K562 (cell line): Measurements from ENCODE around the gene CCDC87. TPM values are rescaled to one million over a fixed set of nuclear protein-coding genes. Genes with fewer than 3 reads are reported as not detected.

Experiments used
- ARID4B ChIP-seq: sonication (generic); formaldehyde crosslinking; IDR thresholded peaks from 2 replicates; pipeline ENCODE4 v1.8.0; 2022; ENCODE audit warnings: mild to moderate bottlenecking, missing genetic modification reagents
- ATF4 ChIP-seq: fragments of 450-650 bp; formaldehyde crosslinking; IDR thresholded peaks from 2 replicates; pipeline ENCODE4 v1.4.0; 2022; ENCODE audit warnings: mild to moderate bottlenecking, moderate library complexity
- GMEB1 ChIP-seq: fragments of 250-450 bp; sonication (Bioruptor Pico); IDR thresholded peaks from 2 replicates; pipeline ENCODE4 v1.4.0; 2020; ENCODE audit warnings: mild to moderate bottlenecking
- JUNB ChIP-seq: fragments of 450-650 bp; formaldehyde crosslinking; conservative IDR thresholded peaks from 2 replicates; pipeline ENCODE4 v1.4.0; 2020; ENCODE audit warnings: mild to moderate bottlenecking
- SMARCC2 ChIP-seq: fragments of 450-650 bp; IDR thresholded peaks from 2 replicates; pipeline ENCODE4 v1.6.1; 2017; ENCODE audit warnings: antibody characterized with exemption, moderate library complexity, mild to moderate bottlenecking, low read depth
- SP2 ChIP-seq: IDR thresholded peaks from 2 replicates; pipeline ENCODE4 v1.6.1; 2011; ENCODE audit warnings: mild to moderate bottlenecking, low read depth, low read length, moderate library complexity; ENCODE audit not compliant: poor library complexity, severe bottlenecking; ENCODE audit errors: extremely low read depth
- TFAM ChIP-seq: fragments of 250-450 bp; sonication (Bioruptor Pico); conservative IDR thresholded peaks from 2 replicates; pipeline ENCODE4 v1.5.0; 2021; ENCODE audit warnings: mild to moderate bottlenecking, moderate library complexity
- TSHZ1 ChIP-seq: fragments of 250-450 bp; sonication (Bioruptor Pico); IDR thresholded peaks from 2 replicates; pipeline ENCODE4 v1.4.0; 2020; ENCODE audit warnings: mild to moderate bottlenecking, moderate library complexity
- XRCC5 ChIP-seq: fragments of 200-400 bp; formaldehyde crosslinking; IDR thresholded peaks from 2 replicates; pipeline ENCODE4 v1.6.1; 2017; ENCODE audit warnings: low read depth, mild to moderate bottlenecking, low read length
- ZBTB26 ChIP-seq: fragments of 450-650 bp; formaldehyde crosslinking; IDR thresholded peaks from 2 replicates; pipeline ENCODE4 v1.4.0; 2022; ENCODE audit warnings: missing genetic modification characterization
- ZNF134 ChIP-seq: fragments of 250-450 bp; sonication (Bioruptor Pico); conservative IDR thresholded peaks from 2 replicates; pipeline ENCODE4 v1.4.0; 2020
- polyA plus RNA-seq, 8 experiments: library from polyadenylated mRNA; depleted of rRNA in 4 of 8; stranded (reverse) in 5 of 8; unstranded in 3 of 8; fragments of >200 nt; fragmentation: Nextera tagmentation in 2 of 8; fragmentation: Illumina TruSeq in 1 of 8; extraction: Ambion mirVana in 2 of 8; extraction: Trizol in 1 of 8; gene quantifications; 2 replicates each; pipeline versions ENCODE4 v1.2.1 to v1.2.3, GENCODE V29; 2011 to 2014; ENCODE audit warnings: inconsistent platforms in 1 of 8, missing spikeins in 1 of 8
- total RNA-seq, 7 experiments: library from RNA; depleted of rRNA in 6 of 7; stranded (reverse); fragments of >200 nt in 6 of 7; fragmentation: Illumina TruSeq in 2 of 7; extraction: Trizol in 2 of 7; gene quantifications; 2 replicates each; pipeline versions ENCODE4 v1.2.1 to v1.2.3, GENCODE V29; 2011 to 2021; ENCODE audit warnings: low replicate concordance in 1 of 7

Gene CCDC87
- total and polyA plus RNA-seq, 9 of the 15 experiments (the other 6 are each of a cell fraction or from before 2014, with no cell fraction given), result 0.03 to 0.44 (median 0.15) TPM; not detected in 1

GRCh38 chr11:66616379-66617154 is 23.7 kb upstream of the CCDC87 start, which contains the start of gene RBM14 (continued):
- no peak; the same call in 1 of the 2 replicates for TF ChIP-seq GMEB1
- no peak for TF ChIP-seq TSHZ1
- TF ChIP-seq TFAM (CRISPR knock-in tag), result no peak
- TF ChIP-seq ZBTB26 (CRISPR knock-in tag), result no peak
- TF ChIP-seq SP2, result peak; percentile 71
- TF ChIP-seq ZNF134, result 0 out of 2 replicates have a peak, but pooled peaks have one; percentile 31
- TF ChIP-seq ARID4B (CRISPR knock-in tag), result peak; percentile 93
- peak; percentile 68; the same call in 1 of the 2 replicates for TF ChIP-seq XRCC5
- no peak for TF ChIP-seq SMARCC2
- TF ChIP-seq ATF4, result 0 out of 2 replicates have a peak, but pooled peaks have one; percentile 19
- TF ChIP-seq JUNB (CRISPR knock-in tag), result no peak
